ENCODE results near the gene SLC66A1.

Gene SLC66A1

DNA sequence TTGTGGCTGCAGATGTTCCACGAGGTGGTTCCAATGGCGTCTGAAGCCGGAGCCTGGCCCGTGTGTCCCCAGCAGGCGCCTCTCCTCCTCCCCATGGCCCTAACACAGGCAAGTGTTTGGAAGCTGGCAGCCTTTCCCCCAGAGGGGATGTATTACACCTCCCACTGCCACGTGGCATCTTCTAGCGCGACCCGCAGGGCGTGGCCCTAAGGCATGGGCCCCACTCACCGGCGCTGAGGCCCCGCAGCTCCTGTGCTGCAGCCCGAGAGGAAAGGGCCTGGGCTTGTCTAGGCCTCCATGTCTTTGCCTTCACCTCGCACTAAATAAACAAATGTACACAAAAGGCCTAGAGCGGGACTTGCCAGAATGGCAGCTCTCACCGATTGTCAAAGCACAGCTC, 37.9 kb downstream of the SLC66A1 start:
- TF ChIP-seq ZNF274 (IDR thresholded peaks at IDR 0.05; ENCODE audit: low read depth, low read length), result no peak
- H3K4me3 ChIP-seq (ENCODE audit: low read length), result no peak overlapping the region

DNA sequence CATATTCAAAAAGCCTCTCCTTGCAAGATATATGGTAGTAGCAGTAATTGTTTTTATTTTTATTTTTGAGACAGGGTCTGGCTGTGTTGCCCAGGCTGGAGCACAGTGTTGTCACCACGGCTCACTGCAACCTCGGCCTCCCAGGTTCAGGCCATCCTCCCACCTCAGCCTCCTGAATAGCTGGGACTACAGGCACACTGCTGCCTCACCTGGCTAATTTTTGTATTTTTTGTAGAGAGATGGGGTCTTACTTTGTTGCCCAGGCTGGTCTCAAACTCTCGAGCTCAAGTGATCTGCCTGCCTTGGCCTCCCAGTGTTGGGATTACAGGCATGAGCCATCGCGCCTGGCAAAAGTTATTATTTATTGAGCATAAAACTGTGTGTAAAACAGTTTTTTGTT, 38.4 kb downstream of the SLC66A1 start:
- no peak overlapping the region for H3K4me3 ChIP-seq (ENCODE audit: low read length)
- no peak for TF ChIP-seq ZNF274 (IDR thresholded peaks at IDR 0.05; ENCODE audit: low read depth, low read length)

DNA sequence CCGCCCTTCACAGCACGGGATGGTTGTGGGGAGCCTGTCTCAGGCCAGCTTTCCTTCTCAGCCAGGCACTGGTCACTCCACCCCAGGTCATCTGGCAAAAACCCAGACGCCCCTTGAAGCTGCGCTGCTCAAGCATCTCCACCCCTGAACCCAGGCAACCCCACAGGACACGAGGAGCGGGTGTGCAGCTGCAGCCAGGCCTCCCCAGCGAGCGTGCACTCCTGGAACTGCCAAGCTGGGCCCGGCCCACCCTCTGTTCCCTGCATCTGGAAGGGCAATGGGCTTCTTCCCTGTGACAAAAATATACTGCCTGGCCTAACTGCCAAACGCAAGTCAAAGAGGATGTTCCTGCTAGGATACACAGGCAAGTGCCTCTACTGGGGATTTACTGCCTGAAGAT, 39.7 kb downstream of the SLC66A1 start:
- no peak for TF ChIP-seq ZNF274 (IDR thresholded peaks at IDR 0.05; ENCODE audit: low read depth, low read length)
- no peak overlapping the region for H3K4me3 ChIP-seq (ENCODE audit: low read length)

DNA sequence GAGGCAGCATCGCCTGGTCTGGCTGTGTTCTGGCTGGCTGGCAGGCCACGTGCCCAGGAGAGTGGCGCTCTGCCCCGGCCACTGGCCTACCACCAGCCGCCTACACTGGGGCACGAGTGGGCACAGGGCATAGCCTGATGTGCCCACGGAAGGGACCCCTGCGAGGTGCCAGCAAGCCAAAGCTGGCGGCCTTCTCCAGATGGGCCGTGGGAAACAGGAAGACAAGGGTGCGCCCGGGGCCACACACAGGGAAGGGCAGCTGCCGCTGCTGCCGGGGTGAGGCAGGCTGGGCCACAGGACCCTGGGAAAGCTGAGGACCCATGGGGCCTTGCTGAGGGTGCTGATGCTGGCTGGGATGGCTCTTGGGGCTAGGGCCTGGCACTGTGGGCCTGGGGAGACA, 40.7 kb downstream of the SLC66A1 start:
- H3K4me3 ChIP-seq (ENCODE audit: low read length), result no peak overlapping the region
- TF ChIP-seq ZNF274 (IDR thresholded peaks at IDR 0.05; ENCODE audit: low read depth, low read length), result no peak

DNA sequence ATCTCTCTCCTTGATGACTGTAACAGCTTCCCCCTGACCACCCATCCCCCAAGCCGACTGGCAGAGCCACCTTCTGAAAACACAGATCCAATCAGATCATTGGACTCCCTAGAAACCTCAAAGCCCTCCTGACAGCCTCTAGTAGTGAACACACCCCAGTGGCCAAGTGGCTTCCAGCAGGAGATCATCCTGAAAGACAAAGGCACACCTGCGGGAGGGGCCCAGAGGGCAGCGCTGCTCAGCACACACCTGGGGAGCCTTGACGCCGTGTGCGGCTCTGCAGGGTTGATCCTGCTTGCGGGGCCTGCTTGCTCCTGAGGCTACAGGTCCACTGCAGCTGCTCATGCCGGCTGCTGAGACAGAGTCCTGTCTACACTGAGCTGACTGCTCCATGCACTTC, 41.5 kb downstream of the SLC66A1 start:
- H3K4me3 ChIP-seq (ENCODE audit: low read length), result no peak overlapping the region
- no peak for TF ChIP-seq ZNF274 (IDR thresholded peaks at IDR 0.05; ENCODE audit: low read depth, low read length)

DNA sequence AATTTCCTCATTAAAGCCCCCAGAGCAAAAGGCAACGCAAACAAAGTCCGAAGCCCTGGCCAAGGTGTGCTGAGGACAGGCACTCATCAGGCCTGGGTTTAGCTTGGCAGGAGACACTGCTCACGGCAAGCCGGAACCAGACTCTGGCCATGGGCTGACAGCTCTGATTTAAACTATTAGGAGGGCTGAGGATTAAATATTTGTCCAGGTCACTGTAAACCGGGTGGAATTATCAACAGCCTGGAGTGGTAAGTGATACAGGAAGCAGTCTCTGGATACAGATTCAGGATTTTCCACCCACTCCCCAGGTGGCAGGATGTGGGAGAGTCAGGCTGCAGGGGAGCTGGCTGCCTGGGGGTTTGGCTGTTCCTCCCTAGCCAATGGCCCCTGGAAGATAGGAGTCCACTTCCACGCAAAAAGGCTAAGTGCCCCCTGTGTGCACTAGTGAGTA, 42.4 kb downstream of the SLC66A1 start:
- H3K4me3 ChIP-seq (ENCODE audit: low read length), result no peak overlapping the region
- TF ChIP-seq ZNF274 (IDR thresholded peaks at IDR 0.05; ENCODE audit: low read depth, low read length), result no peak

DNA sequence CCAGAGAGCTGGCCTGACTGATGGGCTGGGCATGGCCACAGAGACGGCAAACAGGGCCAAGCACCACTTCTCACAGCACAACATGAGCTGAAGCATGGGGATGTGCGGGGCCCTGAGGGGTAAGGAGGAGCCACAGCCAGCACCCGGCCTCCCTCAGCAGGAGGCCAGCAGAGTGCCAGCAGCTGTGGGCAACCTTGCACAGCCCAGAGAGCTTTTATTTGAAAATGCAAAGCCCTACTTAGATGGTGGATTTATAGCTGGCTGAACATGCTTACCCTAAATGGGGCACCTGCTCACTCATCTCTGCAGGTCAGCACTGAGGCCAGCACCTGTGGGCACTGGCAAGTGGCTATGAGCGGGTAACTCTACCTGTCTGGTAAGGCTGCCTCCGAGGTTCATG, 44.1 kb downstream of the SLC66A1 start:
- TF ChIP-seq ZNF274 (IDR thresholded peaks at IDR 0.05; ENCODE audit: low read depth, low read length), result no peak
- no peak overlapping the region for H3K4me3 ChIP-seq (ENCODE audit: low read length)

DNA sequence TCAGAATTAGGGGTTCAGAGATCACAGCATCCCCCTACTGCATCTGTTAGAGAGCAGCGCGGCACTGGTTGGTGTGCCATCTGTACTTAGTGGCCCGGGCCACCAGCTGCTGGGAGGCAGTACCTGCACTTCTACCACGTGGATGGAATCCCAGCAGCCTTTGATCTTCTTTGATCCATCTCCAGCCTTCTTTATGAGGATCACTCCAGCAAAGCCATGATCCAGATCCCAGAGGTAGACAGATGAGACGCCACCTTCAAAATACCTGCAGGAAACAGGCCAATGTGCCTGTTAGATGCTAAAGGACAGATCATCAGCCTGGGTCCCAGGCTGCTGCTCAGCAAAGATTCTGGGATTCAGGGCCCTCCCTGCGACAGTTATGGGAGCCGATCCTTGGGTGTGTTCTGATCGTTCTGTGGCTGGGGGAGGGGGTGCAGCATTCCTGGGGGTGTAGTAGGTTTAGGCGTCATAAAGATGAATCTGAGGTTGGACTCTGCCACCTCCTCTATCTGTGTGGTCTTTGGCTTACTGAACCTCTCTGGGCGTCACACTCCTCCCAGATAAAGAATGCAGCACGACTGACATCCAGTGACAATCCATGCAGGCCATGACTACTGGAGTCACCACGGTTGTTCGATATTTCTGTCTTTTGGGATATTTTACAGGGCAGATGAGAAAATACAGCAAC, 45.3 kb downstream of the SLC66A1 start:
- TF ChIP-seq ZNF274 (IDR thresholded peaks at IDR 0.05; ENCODE audit: low read depth, low read length), result no peak
- H3K4me3 ChIP-seq (ENCODE audit: low read length), result no peak overlapping the region

DNA sequence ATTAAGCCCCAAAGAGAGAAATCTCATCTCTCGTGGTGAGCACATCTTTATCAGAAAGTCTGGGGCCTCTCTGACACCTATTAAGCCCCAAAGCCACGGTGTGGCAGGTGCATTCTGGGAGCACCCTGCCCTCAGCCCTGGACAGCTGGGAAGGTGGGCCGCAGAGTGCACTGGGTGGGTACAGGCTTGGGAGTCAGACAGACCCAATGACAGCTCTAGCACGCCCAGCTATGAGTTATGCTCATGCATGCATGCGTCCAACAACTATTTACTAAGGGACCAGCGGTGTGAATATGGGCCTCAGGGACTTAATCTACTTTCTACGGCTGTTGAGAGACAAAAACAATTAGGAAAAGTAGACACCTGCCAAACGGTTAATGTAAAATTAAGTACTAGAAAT, 46.6 kb downstream of the SLC66A1 start:
- no peak for TF ChIP-seq ZNF274 (IDR thresholded peaks at IDR 0.05; ENCODE audit: low read depth, low read length)
- H3K4me3 ChIP-seq (ENCODE audit: low read length), result no peak overlapping the region

DNA sequence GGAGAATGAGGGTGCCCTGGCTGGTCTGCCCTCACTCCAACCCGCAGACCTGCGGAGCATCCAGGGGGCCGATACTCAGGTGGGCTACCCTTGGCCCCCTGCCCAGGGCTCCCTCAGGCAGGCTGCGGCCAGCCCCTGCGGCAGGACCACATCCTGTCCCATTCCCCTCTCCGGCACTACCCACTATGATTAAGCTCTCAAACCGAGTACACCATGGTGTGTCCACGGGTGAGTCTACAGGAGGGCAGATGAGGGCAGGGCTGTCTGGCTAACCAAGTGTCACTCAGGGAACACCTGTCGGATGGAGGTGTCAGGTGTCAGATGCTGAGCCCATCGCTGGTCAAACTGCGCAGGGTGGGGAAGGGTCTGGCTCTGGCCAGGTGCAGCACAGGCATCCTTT, 47.2 kb downstream of the SLC66A1 start:
- H3K4me3 ChIP-seq (ENCODE audit: low read length), result no peak overlapping the region

DNA sequence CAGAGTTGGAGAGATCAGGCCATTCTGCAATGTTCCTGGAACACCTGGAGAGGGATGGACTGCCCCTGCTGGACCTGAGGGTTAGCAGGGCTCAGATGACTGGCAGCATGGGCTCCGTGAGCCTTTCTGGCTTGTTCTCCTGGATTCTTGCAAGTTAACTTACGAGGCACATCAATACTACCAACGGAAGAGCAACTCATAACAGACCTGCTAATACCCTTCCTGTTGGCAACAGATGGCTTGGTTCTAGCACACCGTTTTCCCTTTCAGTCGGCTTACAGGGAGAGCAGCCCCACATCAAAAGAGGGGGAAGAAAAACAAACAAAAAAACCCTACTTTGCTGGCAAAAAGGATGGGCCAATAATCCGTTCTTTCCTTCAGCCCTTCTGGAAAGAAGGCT, 47.9 kb downstream of the SLC66A1 start:
- TF ChIP-seq ZNF274 (IDR thresholded peaks at IDR 0.05; ENCODE audit: low read depth, low read length), result no peak

More for the DNA sequence above, 47.2 kb downstream of the SLC66A1 start:
- no peak for TF ChIP-seq ZNF274 (IDR thresholded peaks at IDR 0.05; ENCODE audit: low read depth, low read length)

DNA sequence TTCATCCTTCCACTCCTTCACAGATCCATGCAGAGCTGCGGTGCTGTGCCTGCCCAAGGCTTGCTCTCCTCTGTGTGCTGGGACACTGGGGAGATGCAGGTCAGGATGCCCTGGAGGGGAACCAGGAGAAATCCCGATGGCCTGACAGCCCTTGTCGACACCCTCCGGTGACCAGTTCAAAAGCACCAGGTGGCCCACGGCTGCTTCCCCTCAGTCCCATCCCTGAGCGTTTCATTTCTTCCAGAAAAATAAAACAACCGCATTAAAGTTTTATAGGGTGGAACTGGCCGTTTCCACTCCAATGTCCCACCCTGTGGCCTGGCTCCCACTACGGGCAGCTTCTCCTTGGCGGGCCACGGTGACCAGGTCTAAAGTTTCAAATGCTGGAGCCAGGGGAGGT, 48.3 kb downstream of the SLC66A1 start:
- no peak for TF ChIP-seq ZNF274 (IDR thresholded peaks at IDR 0.05; ENCODE audit: low read depth, low read length)
- no peak overlapping the region for H3K4me3 ChIP-seq (ENCODE audit: low read length)

More for the DNA sequence above, 47.9 kb downstream of the SLC66A1 start:
- H3K4me3 ChIP-seq (ENCODE audit: low read length), result no peak overlapping the region

DNA sequence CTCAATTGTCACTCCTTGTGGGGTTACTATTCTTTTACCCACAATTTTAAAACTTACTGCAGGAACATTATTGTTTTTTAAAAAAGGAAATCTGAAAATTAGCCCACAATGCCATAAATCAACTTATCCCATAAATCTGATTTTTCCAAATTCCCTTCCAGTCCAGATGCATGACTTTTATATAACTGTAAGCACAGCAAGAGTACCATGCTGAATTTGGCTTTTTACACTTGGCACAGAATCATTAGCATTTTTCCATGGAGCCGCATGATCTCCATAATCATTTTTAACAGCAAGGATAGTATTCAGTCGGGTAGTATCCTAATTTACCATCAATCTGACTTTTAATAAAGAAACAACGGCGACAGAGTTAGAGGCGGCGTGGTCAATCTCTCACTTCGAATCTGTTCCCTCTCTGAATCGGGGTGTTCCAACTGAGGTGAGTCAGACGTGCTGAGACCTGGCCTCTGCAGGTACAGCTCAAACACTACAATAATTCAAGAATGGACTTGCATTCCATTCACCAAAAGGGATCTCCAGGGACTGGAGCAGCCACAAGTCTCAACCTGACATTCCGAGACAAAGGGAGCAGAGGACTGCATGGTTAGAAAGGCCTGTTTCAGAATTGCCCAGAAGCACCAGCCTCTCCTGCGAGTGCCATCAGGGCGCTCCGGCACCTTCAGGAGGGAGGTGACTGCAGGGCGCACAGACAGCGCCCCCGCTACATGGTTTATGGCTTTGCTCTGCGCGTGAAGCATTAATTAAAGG, 48.9 kb downstream of the SLC66A1 start:
- H3K4me3 ChIP-seq (ENCODE audit: low read length), result no peak overlapping the region
- TF ChIP-seq ZNF274 (IDR thresholded peaks at IDR 0.05; ENCODE audit: low read depth, low read length), result no peak

DNA sequence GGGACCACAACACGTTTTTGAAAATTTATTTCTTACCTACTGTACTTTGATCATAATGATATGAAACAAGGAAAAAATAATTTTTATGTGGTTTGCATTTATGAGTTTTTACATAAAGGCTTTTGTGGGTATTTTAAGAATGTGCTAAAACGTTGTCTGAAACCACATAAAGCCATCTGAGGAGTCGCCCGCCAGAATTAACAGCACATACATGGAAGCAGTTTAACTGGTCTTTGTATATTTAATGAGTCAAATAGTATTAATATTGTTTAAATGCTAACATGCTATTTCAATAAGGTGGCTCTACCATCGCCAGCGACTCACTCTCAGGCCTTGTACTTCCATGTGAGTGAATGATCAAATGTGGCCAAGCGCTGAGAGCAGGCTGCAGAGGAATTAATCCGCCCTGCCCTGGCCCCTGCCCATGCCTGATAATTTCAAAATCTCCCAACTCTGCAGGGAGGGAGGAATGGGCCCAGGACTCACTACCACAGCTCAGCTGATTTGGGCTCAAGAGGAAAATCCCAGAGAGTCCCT, 49.6 kb downstream of the SLC66A1 start:
- TF ChIP-seq ZNF274 (IDR thresholded peaks at IDR 0.05; ENCODE audit: low read depth, low read length), result no peak

DNA sequence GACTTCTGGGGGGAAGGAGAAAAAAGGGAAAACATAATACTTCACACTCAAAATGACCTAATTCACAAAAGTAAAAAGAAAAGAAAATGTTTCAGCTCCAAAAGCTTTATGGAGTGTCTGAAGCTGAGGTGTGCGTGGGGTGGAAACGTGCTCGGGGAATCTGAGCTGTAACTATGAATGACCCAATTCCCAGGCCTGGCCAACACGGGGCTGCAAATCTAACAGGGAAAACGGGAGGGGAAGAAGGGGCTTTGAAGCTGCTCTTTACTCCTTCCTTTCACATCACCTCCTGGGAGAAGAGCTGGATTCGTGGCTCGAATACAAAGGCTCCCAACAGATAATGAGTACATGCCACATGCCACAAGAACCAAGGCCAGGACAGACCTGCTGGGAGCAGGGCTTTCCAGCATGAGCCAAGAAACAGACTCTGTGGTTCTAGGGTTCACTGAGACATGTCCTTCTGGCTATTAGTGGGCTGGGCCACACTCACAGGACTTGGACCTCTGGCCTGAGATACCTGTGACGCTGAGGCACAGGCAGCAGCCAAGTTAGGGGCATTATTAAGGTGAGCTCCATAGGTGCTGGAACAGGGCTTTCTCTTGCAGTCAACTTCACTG, 51.5 kb downstream of the SLC66A1 start:
- TF ChIP-seq ZNF274 (IDR thresholded peaks at IDR 0.05; ENCODE audit: low read depth, low read length), result no peak
- H3K4me3 ChIP-seq (ENCODE audit: low read length), result no peak overlapping the region

More for the DNA sequence above, 49.6 kb downstream of the SLC66A1 start:
- no peak overlapping the region for H3K4me3 ChIP-seq (ENCODE audit: low read length)
